Heart right ventricle (tissue), 16 donors: Measurements from ENCODE around the gene TBCCD1. TPM values are rescaled to one million over a fixed set of nuclear protein-coding genes. Genes with fewer than 3 reads are reported as not detected.

Source experiments
- ATAC-seq, 8 donors: fragments of 200-7000 bp; cut with Tn5 transposase; one replicate each; pipeline ENCODE4 v1.9.1; 2020; ENCODE audit warnings: mild to moderate bottlenecking in 8 of 8, moderate library complexity in 8 of 8, moderate number of reproducible peaks in 1 of 8
- DNase-seq, 2 donors: peaks; one replicate each; pipeline ENCODE4 v3.0.0-alpha.2; 2020
- H3K27ac ChIP-seq, 10 donors: fragments of 200-600 bp; sonication (generic) in 2 of 10; one replicate each; pipeline versions ENCODE4 v1.5.0 to v1.8.0; 2020 to 2022; ENCODE audit warnings: mild to moderate bottlenecking in 3 of 10
- H3K27me3 ChIP-seq, 7 donors: fragments of 200-600 bp; one replicate each; pipeline ENCODE4 v1.8.0; 2021 to 2022; ENCODE audit warnings: mild to moderate bottlenecking in 2 of 7
- H3K36me3 ChIP-seq, 9 donors: fragments of 200-600 bp; sonication (generic) in 1 of 9; one replicate each; pipeline versions ENCODE4 v1.5.0 to v1.8.0; 2020 to 2022; ENCODE audit warnings: mild to moderate bottlenecking in 2 of 9
- H3K4me1 ChIP-seq, 9 donors: fragments of 200-600 bp; sonication (generic) in 1 of 9; one replicate each; pipeline versions ENCODE4 v1.5.0 to v1.8.0; 2020 to 2022; ENCODE audit warnings: mild to moderate bottlenecking in 4 of 9
- H3K4me3 ChIP-seq, 10 donors: fragments of 200-600 bp; sonication (generic) in 2 of 10; one replicate each; pipeline versions ENCODE4 v1.5.0 to v1.8.0; 2020 to 2022; ENCODE audit warnings: mild to moderate bottlenecking in 7 of 10, moderate library complexity in 2 of 10
- H3K9me3 ChIP-seq, 11 donors: fragments of 200-600 bp in 10 of 11; sonication (generic) in 2 of 11; one replicate each; pipeline versions ENCODE4 v1.5.0 to v1.8.0; 2013 to 2022; ENCODE audit warnings: mild to moderate bottlenecking in 2 of 11, control low read depth in 1 of 11, moderate library complexity in 1 of 11
- WGBS, 2 donors: extraction: QIAGEN DNeasy Blood & Tissue Kit; methylation state at CpG; one replicate each; pipeline ENCODE4 v1.1.7; 2013; ENCODE audit warnings: inconsistent platforms in 1 of 2; 5-methylcytosine and 5-hydroxymethylcytosine counted together
- intact Hi-C, 10 donors: fragments of 100-400 bp; cut with DNase I; formaldehyde crosslinking; loops; one replicate each; pipeline versions ENCODE4 v1.11.1 to v1.14.2; 2022
- polyA plus RNA-seq, 2 donors: library from polyadenylated mRNA; stranded (reverse); fragments of 200-250 nt; gene quantifications; one replicate each; pipeline ENCODE4 v1.2.3, GENCODE V29; 2013
- total RNA-seq, 10 donors: library from RNA; stranded (reverse); fragmentation: NEBNext Ultra II Directional in 3 of 10; extraction: Animal tissue kit (Norgen Biotek cat#: 25700) in 3 of 10; gene quantifications; one replicate each; pipeline versions ENCODE4 v1.2.1 to v1.2.4, GENCODE V29; 2021 to 2023
- TF ChIP-seq, protein P1 (sequence below), 9 donors: fragments of 200-600 bp; sonication (generic) in 2 of 9; IDR thresholded peaks; one replicate each; pipeline versions ENCODE4 v1.5.0 to v1.8.0; 2021 to 2022; ENCODE audit warnings: antibody characterized with exemption in 9 of 9, mild to moderate bottlenecking in 5 of 9, moderate library complexity in 1 of 9
- donor health status: Arrhythmogenic right ventricular cardiomyopathy.
- donor health status: ischemic (EF 13 %, LVEDD 7.1; RV severe dilation, severe dysfunction).
- donor health status: healthy with polysubstance abuse.
- donor health status: DM: no; HTN: yes; CAD: no.
- donor health status: DM: no; HTN: no; CAD: no.
- donor health status: ischemic (EF 25% LVEDD 6.9; RV normal size, moderate dysfunction).
- donor health status: ischemic (EF 25% LVEDD 5.7; RV mildly dilated, moderate dysfunction).
- donor health status: healthy.
- donor health status: DM: yes; HTN: yes; CAD: no.
- donor health status: Ischemic cardiomyopathy.
- donor health status: ischemic (EF 35%, LVEDD 5.7; RV mildly dilated, moderate dysfunction).
- donor health status: nonischemic (EF 11% LVEDD 7.7; RV severe dilation, severe dysfunction).
- donor health status: DM: yes; HTN: yes; CAD: no.
- donor health status: PGD.
- donor health status: ischemic (EF 29% LVEDD 5.4; RV normal size, mild dysfunction).
- donor health status: nonischemic (EF 23%, LVEDD 6.1; RV moderate dilation, normal function).

TBCCD1 gene
- total and polyA plus RNA-seq, 12 donors: 3.1 to 7.9 (median 6.7) TPM

DNA sequence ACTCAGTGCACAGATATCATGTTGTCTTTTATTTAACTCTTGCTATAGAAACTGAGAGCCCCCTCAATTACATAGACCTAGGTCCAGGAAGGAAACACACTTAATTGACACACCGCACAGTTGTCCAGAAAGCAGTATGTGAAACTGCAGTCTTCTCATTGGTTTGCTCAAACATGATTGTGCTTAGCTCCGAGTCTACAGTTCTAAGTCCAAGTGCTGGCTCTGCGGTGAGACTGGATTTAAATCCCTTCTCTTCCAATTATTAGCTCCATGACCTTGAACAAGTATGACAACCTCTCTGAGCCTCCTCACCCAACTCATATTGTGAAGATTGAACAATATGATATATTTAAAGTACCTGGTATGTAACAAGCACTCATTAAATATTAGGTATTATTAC lies 26.7 kb upstream of the TBCCD1 start:
- intact Hi-C loops: no loop called here
- Histone ChIP-seq H3K27ac (no peak overlapping the region), H3K4me1 (peaks cover 0 to 10% (median 0%) of the 10 kb centered on the region in 9 donors), H3K9me3 (no peaks in the 10 kb centered on the region), H3K4me3 (no peak overlapping the region), H3K36me3 (no peaks in the 10 kb centered on the region), H3K27me3 (no peaks in the 10 kb centered on the region)
- 91 to 92% methylated on average over 3 of the region's 3 CpGs for WGBS, 2 donors
- ATAC-seq: no peak
- no peak for DNase-seq
- TF ChIP-seq, protein P1, sequence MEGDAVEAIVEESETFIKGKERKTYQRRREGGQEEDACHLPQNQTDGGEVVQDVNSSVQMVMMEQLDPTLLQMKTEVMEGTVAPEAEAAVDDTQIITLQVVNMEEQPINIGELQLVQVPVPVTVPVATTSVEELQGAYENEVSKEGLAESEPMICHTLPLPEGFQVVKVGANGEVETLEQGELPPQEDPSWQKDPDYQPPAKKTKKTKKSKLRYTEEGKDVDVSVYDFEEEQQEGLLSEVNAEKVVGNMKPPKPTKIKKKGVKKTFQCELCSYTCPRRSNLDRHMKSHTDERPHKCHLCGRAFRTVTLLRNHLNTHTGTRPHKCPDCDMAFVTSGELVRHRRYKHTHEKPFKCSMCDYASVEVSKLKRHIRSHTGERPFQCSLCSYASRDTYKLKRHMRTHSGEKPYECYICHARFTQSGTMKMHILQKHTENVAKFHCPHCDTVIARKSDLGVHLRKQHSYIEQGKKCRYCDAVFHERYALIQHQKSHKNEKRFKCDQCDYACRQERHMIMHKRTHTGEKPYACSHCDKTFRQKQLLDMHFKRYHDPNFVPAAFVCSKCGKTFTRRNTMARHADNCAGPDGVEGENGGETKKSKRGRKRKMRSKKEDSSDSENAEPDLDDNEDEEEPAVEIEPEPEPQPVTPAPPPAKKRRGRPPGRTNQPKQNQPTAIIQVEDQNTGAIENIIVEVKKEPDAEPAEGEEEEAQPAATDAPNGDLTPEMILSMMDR (IDR thresholded peaks at IDR 0.05): no peak

DNA sequence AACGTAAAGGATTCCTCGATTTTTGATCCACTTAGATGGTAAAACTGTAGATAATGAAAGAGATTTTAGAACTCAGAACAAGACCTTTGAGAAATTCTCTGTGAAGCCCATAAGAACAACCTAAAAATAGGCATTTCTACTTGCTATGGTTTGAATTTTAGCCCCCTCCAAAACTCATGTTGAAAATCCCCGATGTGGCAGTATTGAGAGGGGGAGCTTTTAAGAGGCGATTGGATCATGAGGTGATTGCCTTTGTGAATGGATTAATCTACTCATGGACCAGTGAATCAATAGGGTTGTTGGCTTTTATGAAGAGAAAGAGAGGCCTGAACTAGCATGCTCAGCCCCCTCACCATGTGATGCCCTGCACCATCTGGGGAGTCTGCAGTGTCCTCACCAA lies 25.5 kb upstream of the TBCCD1 start:
- intact Hi-C loops: no loop called here
- no peak overlapping the region for H3K4me3 ChIP-seq
- no peak for ATAC-seq
- H3K27me3 ChIP-seq: no peaks in the 10 kb centered on the region
- TF ChIP-seq, protein P1 (IDR thresholded peaks at IDR 0.05): no peak
- no peak for DNase-seq
- H3K36me3 ChIP-seq: peaks cover 0 to 2% (median 0%) of the 10 kb centered on the region in 9 donors
- peaks cover 0 to 6% (median 0%) of the 10 kb centered on the region in 9 donors for H3K4me1 ChIP-seq
- 91 to 93% methylated on average over 4 of the region's 4 CpGs for WGBS, 2 donors
- no peak overlapping the region for H3K27ac ChIP-seq
- H3K9me3 ChIP-seq: no peaks in the 10 kb centered on the region

DNA sequence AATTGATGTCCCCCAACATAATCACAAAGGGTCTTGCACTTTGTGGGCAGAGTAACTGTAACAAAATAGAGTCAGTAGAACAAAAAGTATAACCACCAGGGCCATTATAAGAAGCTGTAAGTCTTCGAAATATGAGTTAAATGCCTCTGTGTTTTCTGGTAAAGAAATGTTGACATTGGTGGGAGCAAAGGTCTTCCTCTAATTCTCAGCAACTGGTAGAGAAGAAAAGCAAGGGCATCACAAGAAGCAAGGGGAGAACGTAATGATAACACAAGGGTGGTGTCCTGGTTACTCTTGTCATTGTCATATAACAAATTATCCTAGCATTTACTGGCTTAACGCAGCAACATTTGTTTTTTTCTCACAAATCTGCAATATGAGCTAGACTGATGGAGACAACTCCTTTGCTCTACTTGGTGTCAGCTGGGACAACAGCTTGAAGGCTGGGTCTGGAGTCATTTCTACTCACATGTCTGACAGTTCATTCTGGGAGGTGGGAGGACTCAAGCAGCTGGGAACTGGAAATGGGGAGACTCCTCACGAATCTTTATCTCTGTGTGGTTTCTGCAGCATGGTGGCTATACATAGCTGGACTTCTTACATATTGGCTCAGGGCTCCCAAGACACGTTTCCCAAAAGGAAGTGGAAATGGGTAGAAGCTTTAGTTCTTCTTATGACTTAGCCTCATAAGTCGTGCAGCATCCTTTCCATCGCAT lies 23.6 kb upstream of the TBCCD1 start:
- Histone ChIP-seq H3K4me3 (no peak overlapping the region), H3K4me1 (peaks cover 0 to 6% (median 0%) of the 10 kb centered on the region in 9 donors), H3K27ac (no peak overlapping the region), H3K9me3 (no peaks in the 10 kb centered on the region), H3K36me3 (peaks cover 0 to 13% (median 5%) of the 10 kb centered on the region in 9 donors), H3K27me3 (no peaks in the 10 kb centered on the region)
- DNase-seq (no peak), ATAC-seq (no peak)
- WGBS, 2 donors: 71 to 74% methylated on average over 7 of the region's 7 CpGs
- TF ChIP-seq, protein P1 (IDR thresholded peaks at IDR 0.05): no peak
- intact Hi-C loops: no loop called here

DNA sequence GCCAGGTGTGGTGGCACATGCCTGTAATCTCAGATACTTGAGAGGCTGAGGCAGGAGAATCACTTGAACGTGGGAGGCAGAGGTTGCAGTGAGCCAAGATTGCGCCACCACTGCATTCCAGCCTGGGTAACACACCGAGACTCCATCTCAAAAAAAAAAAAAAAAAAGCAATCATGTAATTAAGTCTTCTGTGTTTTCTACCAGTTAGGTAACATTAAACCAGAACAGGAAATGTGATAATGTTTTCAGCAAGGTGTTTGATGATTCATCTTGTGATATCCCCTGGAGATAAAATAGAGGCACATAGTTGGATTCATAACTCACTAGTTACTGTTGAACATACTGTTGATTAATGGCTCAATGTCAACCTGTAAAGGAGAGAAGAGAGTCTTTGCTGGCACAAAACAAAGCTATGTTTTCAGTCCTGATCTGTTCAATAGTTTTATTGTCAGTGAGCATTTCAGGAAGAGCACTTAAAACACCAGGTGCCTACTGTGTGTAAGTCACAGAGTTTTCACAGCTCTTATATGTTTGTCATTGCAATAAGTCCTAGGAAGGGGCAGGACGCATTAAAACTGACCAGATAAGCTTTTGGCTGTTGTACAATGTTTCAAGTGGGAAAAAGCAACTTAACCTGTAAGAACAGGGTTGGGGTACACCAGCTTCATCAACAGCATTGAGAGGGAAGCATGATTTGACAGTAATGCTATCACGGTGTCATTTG lies 22.9 kb upstream of the TBCCD1 start:
- Histone ChIP-seq H3K4me3 (no peak overlapping the region), H3K4me1 (peaks cover 0 to 6% (median 0%) of the 10 kb centered on the region in 9 donors), H3K9me3 (no peaks in the 10 kb centered on the region), H3K36me3 (peaks cover 0 to 20% (median 10%) of the 10 kb centered on the region in 9 donors), H3K27me3 (no peaks in the 10 kb centered on the region), H3K27ac (no peak overlapping the region)
- ATAC-seq (no peak), DNase-seq (no peak)
- TF ChIP-seq, protein P1 (IDR thresholded peaks at IDR 0.05): no peak
- intact Hi-C loops: no loop called here
- WGBS, 2 donors: 61 to 63% methylated on average over 5 of the region's 5 CpGs
